ENCODE measurements around the gene DNAJB2. TPM values are rescaled to one million over a fixed set of nuclear protein-coding genes. Genes with fewer than 3 reads are reported as not detected.
A peak's percentile ranks its signal among the peaks of the same experiment; 100 is the strongest.

DNAJB2 gene
- total and polyA plus RNA-seq, 2 of the 8 experiments (the other 6 are each of a cell fraction or from before 2014, with no cell fraction given) = 21.0 to 26.3 TPM

DNA sequence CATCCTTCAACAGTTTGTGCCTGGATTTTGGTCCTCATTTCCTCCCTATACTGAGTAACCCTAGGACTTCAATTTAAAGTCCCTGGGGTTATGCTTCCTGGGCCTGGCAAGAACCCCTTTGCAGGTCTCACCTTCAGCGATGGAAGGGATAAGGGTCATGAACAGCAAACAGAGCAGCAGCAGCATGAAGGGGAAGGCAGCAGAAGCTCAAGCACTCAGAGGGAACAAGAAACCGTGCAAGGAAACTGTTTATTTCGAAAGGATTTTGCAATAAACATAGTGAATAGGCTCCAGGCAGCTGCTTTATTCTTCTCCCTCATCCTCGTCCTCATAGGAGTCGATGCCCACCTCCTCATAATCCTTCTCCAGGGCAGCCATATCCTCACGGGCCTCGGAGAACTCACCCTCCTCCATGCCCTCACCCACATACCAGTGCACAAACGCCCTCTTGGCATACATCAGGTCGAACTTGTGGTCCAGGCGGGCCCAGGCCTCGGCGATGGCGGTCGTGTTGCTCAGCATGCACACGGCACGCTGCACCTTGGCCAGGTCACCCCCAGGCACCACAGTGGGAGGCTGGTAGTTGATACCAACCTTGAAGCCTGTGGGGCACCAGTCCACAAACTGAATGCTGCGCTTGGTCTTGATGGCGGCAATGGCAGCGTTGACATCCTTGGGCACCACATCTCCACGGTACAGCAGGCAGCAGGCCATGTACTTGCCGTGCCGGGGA lies 29.0 kb upstream of the DNAJB2 start:
- Histone ChIP-seq H2BK120ac (replicated peaks; ENCODE audit: low read depth, low read length) (no peak overlapping the region), H3K36me3 (ENCODE audit: control insufficient read depth in 2 of 4, insufficient read depth in 4 of 4, low read length in 3 of 4) (peaks cover 0 to 9% (median 5%) of the 10 kb centered on the region in 4 experiments; a peak in 5 of 8 replicates), H3K27ac (ENCODE audit: low read depth, low read length) (no peak overlapping the region), H2AFZ (ENCODE audit: low read length) (no peak overlapping the region), H3K18ac (ENCODE audit: extremely low read depth, low read length) (no peak overlapping the region), H3K4me3 (ENCODE audit: extremely low read depth in 1 of 4, insufficient read depth in 2 of 4, low read depth in 3 of 4, low read length in 4 of 4) (no peak overlapping the region), H3K56ac (replicated peaks; ENCODE audit: insufficient read length, low read depth, low read length) (no peak overlapping the region), H3K4me1 (replicated peaks in 1 of 4; ENCODE audit: control insufficient read depth in 3 of 4, insufficient read depth in 4 of 4, low read length in 3 of 4) (peaks cover 5 to 17% (median 10%) of the 10 kb centered on the region in 4 experiments), H3K9ac (replicated peaks in 1 of 4; ENCODE audit: extremely low read depth in 1 of 4, low read depth in 3 of 4, low read length in 3 of 4) (no peak overlapping the region), H2BK12ac (ENCODE audit: low read depth, low read length) (no peak overlapping the region), H3K23ac (ENCODE audit: insufficient read length) (no peak overlapping the region), H2BK5ac (ENCODE audit: low read depth, low read length) (no peak overlapping the region), H2BK15ac (ENCODE audit: low read length) (no peak overlapping the region), H3K79me2 (ENCODE audit: control insufficient read depth in 1 of 2, insufficient read depth in 2 of 2, low read length in 2 of 2) (peaks cover 0 to 5% of the 10 kb centered on the region in 2 experiments; a peak in 1 of 4 replicates), H3K4ac (replicated peaks; ENCODE audit: insufficient read length, low read depth, low read length) (no peak overlapping the region), H3K9me3 (ENCODE audit: insufficient read depth in 2 of 2, low read depth in 1 of 2, low read length in 1 of 2) (no peaks in the 10 kb centered on the region), H4K91ac (replicated peaks; ENCODE audit: insufficient read length, low read length) (no peak overlapping the region), H4K20me1 (replicated peaks in 1 of 2; ENCODE audit: control insufficient read depth in 1 of 2, insufficient read depth in 2 of 2, low read length in 2 of 2) (peaks cover 0 to 2% of the 10 kb centered on the region in 2 experiments), H2BK20ac (ENCODE audit: low read length) (no peak overlapping the region), H2AK5ac (ENCODE audit: low read depth, low read length) (no peak overlapping the region), H3K23me2 (ENCODE audit: low read depth, low read length) (peaks cover 21% of the 10 kb centered on the region), H3K79me1 (ENCODE audit: low read depth, low read length) (peaks cover 8% of the 10 kb centered on the region; the same call in 1 of the 2 replicates), H4K8ac (ENCODE audit: extremely low read depth, insufficient read depth, low read length) (no peak overlapping the region), H4K5ac (ENCODE audit: insufficient read length, low read depth, low read length) (no peak overlapping the region), H3K4me2 (ENCODE audit: insufficient read depth in 1 of 2, low read depth in 2 of 2, low read length in 2 of 2) (0 out of 4 replicates have a peak overlapping the region, but pooled peaks of 1 of the 2 experiments have one; percentile 20), H3K27me3 (replicated peaks in 1 of 4; ENCODE audit: control insufficient read depth in 3 of 4, extremely low read depth in 1 of 4, insufficient read depth in 3 of 4, low read length in 3 of 4) (peaks cover 9 to 33% (median 25%) of the 10 kb centered on the region in 4 experiments), H3K14ac (ENCODE audit: insufficient read length) (no peak overlapping the region)
- ChIA-PET CTCF (ENCODE audit: partially characterized antibody) (interaction anchor here (0.7 to 6.6 kb wide), 11 partner anchors 11 to 279 kb away, joined by 3 to 118 read pairs (median 3); partner anchors contain the start of genes DNAJB2 and ZFAND2B), POLR2A (ENCODE audit: partially characterized antibody) (interaction anchor here (1.0 to 14.9 kb wide), 15 partner anchors 8 to 80 kb away, joined by 3 to 190 read pairs (median 5); partner anchors contain the start of genes ABCB6, ANKZF1, ATG9A and DNAJB2)
- 91% methylated on average over 22 of the region's 22 CpGs; no CpG with 5 or more reads in 1 of the 2 experiments for WGBS, 2 experiments (ENCODE audit: extremely low coverage in 1 of 2, insufficient coverage in 1 of 2, insufficient read length in 1 of 2, insufficient replicate concordance in 2 of 2, low coverage in 1 of 2, low lambda C conversion rate in 2 of 2, missing lambda C conversion rate in 1 of 2)
- FAIRE-seq (no peak), DNase-seq (ENCODE audit: low read depth in 1 of 2, low spot score in 2 of 2) (no peak)
- TF ChIP-seq SIN3A (conservative IDR thresholded peaks at IDR 0.05 in 1 of 2, IDR thresholded peaks at IDR 0.05 in 1 of 2; ENCODE audit: low read depth in 1 of 2, low read length in 2 of 2) = no peak
- TF ChIP-seq CBX5 (IDR thresholded peaks at IDR 0.05; ENCODE audit: low read depth, low read length) = no peak
- no peak for TF ChIP-seq TCF12 (IDR thresholded peaks at IDR 0.05; ENCODE audit: low read depth, low read length)
- TF ChIP-seq GTF2F1 (IDR thresholded peaks at IDR 0.05; ENCODE audit: borderline replicate concordance, low read depth, low read length) = no peak
- no peak for TF ChIP-seq ZNF274 (IDR thresholded peaks at IDR 0.05; ENCODE audit: borderline replicate concordance, extremely low read depth, low read length)
- TF ChIP-seq POLR2A (IDR thresholded peaks at IDR 0.05; ENCODE audit: control extremely low read depth in 1 of 2, low read depth in 2 of 2, low read length in 2 of 2) = no peak
- no peak for TF ChIP-seq MAFK (IDR thresholded peaks at IDR 0.05; ENCODE audit: low read depth, low read length)

Data from H1 (cell line).